Measurements from ENCODE around the gene ADGRV1. TPM values are rescaled to one million over a fixed set of nuclear protein-coding genes. Genes with fewer than 3 reads are reported as not detected.

The ADGRV1 gene
- total RNA-seq, 1 donor from 2014 or later, result 10.0 TPM

DNA sequence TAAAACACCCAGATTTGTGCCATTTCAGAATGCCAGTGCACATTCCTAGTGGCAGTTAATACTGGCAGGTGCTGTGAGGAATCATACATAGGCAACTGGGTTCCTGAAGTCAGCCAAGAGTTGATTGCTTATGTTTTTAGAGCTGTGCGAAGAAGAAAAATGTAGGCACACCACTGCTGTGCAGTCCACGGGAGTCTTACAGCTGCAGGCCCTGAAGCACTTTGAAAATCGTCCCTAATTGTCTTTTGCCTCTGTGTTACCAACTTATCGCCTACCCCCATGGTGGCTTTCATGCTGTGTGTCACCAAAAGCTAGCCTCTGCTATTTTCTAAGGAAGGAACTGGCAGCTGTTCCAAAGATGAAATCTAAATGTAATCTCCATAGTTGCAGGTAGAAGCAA lies 560.6 kb downstream of the ADGRV1 start:
- H3K9ac ChIP-seq (ENCODE audit: low read length), result no peak overlapping the region
- Mint-ChIP-seq H3K27ac (ENCODE audit: unreplicated experiment) (no peak overlapping the region), H3K27me3 (ENCODE audit: low read depth, unreplicated experiment) (no peaks in the 10 kb centered on the region), H3K9me3 (ENCODE audit: unreplicated experiment) (no peaks in the 10 kb centered on the region), H3K4me1 (ENCODE audit: low read depth, unreplicated experiment) (peaks cover 18% of the 10 kb centered on the region), H3K36me3 (ENCODE audit: low read depth, unreplicated experiment) (no peaks in the 10 kb centered on the region), H3K4me3 (ENCODE audit: unreplicated experiment) (no peak overlapping the region)
- H4K20me1 ChIP-seq (ENCODE audit: insufficient read depth, low read length), result no peaks in the 10 kb centered on the region
- H3K4me1 ChIP-seq (ENCODE audit: insufficient read depth, low read length), result no peaks in the 10 kb centered on the region
- no peak for DNase-seq (ENCODE audit: low read depth)
- H3K27me3 ChIP-seq (ENCODE audit: insufficient read depth, low read length), result no peaks in the 10 kb centered on the region
- TF ChIP-seq EZH2 (IDR thresholded peaks at IDR 0.05; ENCODE audit: insufficient read depth, low read length), result no peak
- no peak for TF ChIP-seq CTCF (IDR thresholded peaks at IDR 0.05; ENCODE audit: insufficient read depth, low read depth, low read length)
- H3K4me2 ChIP-seq (ENCODE audit: low read length), result no peak overlapping the region
- H3K27ac ChIP-seq (ENCODE audit: low read depth, low read length), result no peak overlapping the region
- H3K9me3 ChIP-seq (ENCODE audit: insufficient read depth, low read depth, low read length), result no peaks in the 10 kb centered on the region
- no peak for FAIRE-seq
- no peak overlapping the region for H3K4me3 ChIP-seq (ENCODE audit: insufficient read depth, low read depth, low read length)
- H3K36me3 ChIP-seq (ENCODE audit: insufficient read depth, low read length), result no peaks in the 10 kb centered on the region
- H2AFZ ChIP-seq (ENCODE audit: low read depth, low read length), result no peak overlapping the region
- H3K79me2 ChIP-seq (ENCODE audit: insufficient read depth, low read length), result no peaks in the 10 kb centered on the region

GRCh38 chr5:91119981-91120850 lies 561.6 kb downstream of the ADGRV1 start:
- Mint-ChIP-seq H3K9me3 (ENCODE audit: unreplicated experiment) (no peaks in the 10 kb centered on the region), H3K4me1 (ENCODE audit: low read depth, unreplicated experiment) (peaks cover 12% of the 10 kb centered on the region), H3K4me3 (ENCODE audit: unreplicated experiment) (no peak overlapping the region), H3K27me3 (ENCODE audit: low read depth, unreplicated experiment) (no peaks in the 10 kb centered on the region), H3K27ac (ENCODE audit: unreplicated experiment) (no peak overlapping the region), H3K36me3 (ENCODE audit: low read depth, unreplicated experiment) (no peaks in the 10 kb centered on the region)
- Histone ChIP-seq H2AFZ (ENCODE audit: low read depth, low read length) (no peak overlapping the region), H3K4me3 (ENCODE audit: insufficient read depth, low read depth, low read length) (no peak overlapping the region), H3K4me2 (ENCODE audit: low read length) (no peak overlapping the region), H4K20me1 (ENCODE audit: insufficient read depth, low read length) (no peaks in the 10 kb centered on the region), H3K79me2 (ENCODE audit: insufficient read depth, low read length) (no peaks in the 10 kb centered on the region), H3K27ac (ENCODE audit: low read depth, low read length) (no peak overlapping the region), H3K9ac (ENCODE audit: low read length) (no peak overlapping the region), H3K36me3 (ENCODE audit: insufficient read depth, low read length) (no peaks in the 10 kb centered on the region), H3K9me3 (ENCODE audit: insufficient read depth, low read depth, low read length) (no peaks in the 10 kb centered on the region), H3K4me1 (ENCODE audit: insufficient read depth, low read length) (no peaks in the 10 kb centered on the region), H3K27me3 (ENCODE audit: insufficient read depth, low read length) (no peaks in the 10 kb centered on the region)
- DNase-seq (ENCODE audit: low read depth) (no peak), FAIRE-seq (no peak)
- no peak for TF ChIP-seq EZH2 (IDR thresholded peaks at IDR 0.05; ENCODE audit: insufficient read depth, low read length)
- TF ChIP-seq CTCF (IDR thresholded peaks at IDR 0.05; ENCODE audit: insufficient read depth, low read depth, low read length), result no peak
